MM.1S (cell line): ENCODE results near the gene BCL7B.

Source experiments
- CTCF ChIP-seq: fragments of 300-600 bp; sonication (generic); IDR thresholded peaks from 2 replicates; pipeline ENCODE4 v1.5.1; 2016; ENCODE audit warnings: antibody characterized with exemption, low read length, mixed read lengths
- EZH2 ChIP-seq: fragments of 300-600 bp; sonication (generic); optimal IDR thresholded peaks from 2 replicates; pipeline ENCODE3; 2017; ENCODE audit warnings: low read depth, mild to moderate bottlenecking, antibody characterized with exemption, low read length, mixed read lengths
- EZH2phosphoT487 ChIP-seq: fragments of 300-600 bp; sonication (generic); IDR thresholded peaks from 2 replicates; pipeline ENCODE4 v1.6.1; 2018; ENCODE audit warnings: antibody characterized with exemption, low read length

- TF ChIP-seq CTCF (no peak), EZH2 (no peak), EZH2phosphoT487 (no peak)
Measured at GRCh38 chr7:73605601-73606220, 48.2 kb upstream of the BCL7B start.
